PFSK-1 (cell line): ENCODE data around the gene HLA-DRB5.

ENCODE experiments used
- FOXP2 ChIP-seq: optimal IDR thresholded peaks from 2 replicates; pipeline ENCODE3; 2011; ENCODE audit warnings: borderline replicate concordance, control low read depth, inconsistent platforms; ENCODE audit not compliant: insufficient read depth; ENCODE audit errors: extremely low read length, extremely low read depth
- POLR2AphosphoS5 ChIP-seq: IDR thresholded peaks from 2 replicates; pipeline ENCODE4 v1.6.1; 2012; ENCODE audit warnings: low read depth, mild to moderate bottlenecking, control low read depth, low read length, moderate library complexity
- REST ChIP-seq, 2 experiments: IDR thresholded peaks; 2 replicates each; pipeline versions ENCODE4 v1.6.1 to v1.8.0; 2011 to 2012; ENCODE audit warnings: low read depth in 2 of 2, low read length in 2 of 2, control low read depth in 1 of 2, inconsistent platforms in 1 of 2, mild to moderate bottlenecking in 1 of 2, moderate library complexity in 1 of 2; ENCODE audit not compliant: insufficient read depth in 1 of 2
- SIN3A ChIP-seq: IDR thresholded peaks from 2 replicates; pipeline ENCODE4 v1.6.1; 2012; ENCODE audit warnings: mild to moderate bottlenecking, low read length, moderate library complexity, borderline replicate concordance; ENCODE audit not compliant: insufficient read depth
- TAF1 ChIP-seq: IDR thresholded peaks from 2 replicates; pipeline ENCODE4 v1.6.1; 2012; ENCODE audit warnings: low read length, control low read depth, borderline replicate concordance; ENCODE audit not compliant: insufficient read depth

GRCh38 chr6:32517654-32518445 lies 12.2 kb downstream of the HLA-DRB5 start:
- no peak for TF ChIP-seq TAF1
- TF ChIP-seq POLR2AphosphoS5 = no peak
- TF ChIP-seq REST (IDR thresholded peaks at IDR 0.05; ENCODE audit: insufficient read depth in 1 of 2, low read depth in 2 of 2, low read length in 2 of 2) = no peak
- TF ChIP-seq SIN3A = no peak
- TF ChIP-seq FOXP2 = no peak
